PC-9 (cell line): ENCODE measurements around the gene BRF1. TPM values are rescaled to one million over a fixed set of nuclear protein-coding genes. Genes with fewer than 3 reads are reported as not detected.

Experiments
- BruUV-seq: library from RNA; stranded (reverse); fragments of 400-500 nt; replicated peaks from 2 replicates; lab custom pipeline; 2021; lab: Mats Ljungman, UMichigan
- CTCF ChIA-PET: fragments of 300-600 bp; sonication (Branson Sonifier 250); formaldehyde crosslinking; loops from one replicate; lab custom pipeline; 2022; ENCODE audit warnings: antibody characterized with exemption; lab: Charles Lee
- POLR2A ChIA-PET: fragments of 300-600 bp; sonication (Branson Sonifier 250); formaldehyde crosslinking; loops from one replicate; lab custom pipeline; 2022; ENCODE audit warnings: antibody characterized with exemption; ENCODE audit not compliant: unreplicated experiment; lab: Charles Lee
- DNase-seq, 2 experiments: peaks; one replicate each; pipeline versions ENCODE4 v3.0.0 to v3.0.0-alpha.2; 2015 to 2022; ENCODE audit warnings: mixed read lengths in 1 of 2
- H2AFZ ChIP-seq: fragments of 200-600 bp; sonication (generic); 2 replicates; pipeline ENCODE4 v1.8.1; 2017; ENCODE audit warnings: antibody characterized with exemption
- H3F3A ChIP-seq: fragments of 200-600 bp; sonication (generic); 2 replicates; pipeline ENCODE4 v1.8.1; 2017; ENCODE audit warnings: antibody characterized with exemption, mild to moderate bottlenecking, low read depth; ENCODE audit not compliant: insufficient read depth
- H3K27ac ChIP-seq: fragments of 200-600 bp; sonication (generic); 2 replicates; pipeline ENCODE4 v1.6.1; 2016; ENCODE audit warnings: mixed run types
- H3K27me3 ChIP-seq: fragments of 200-600 bp; sonication (generic); 2 replicates; pipeline ENCODE4 v1.6.1; 2016; ENCODE audit warnings: low read depth, mixed run types; ENCODE audit not compliant: insufficient read depth
- H3K36me3 ChIP-seq: fragments of 200-600 bp; sonication (generic); 2 replicates; pipeline ENCODE4 v1.6.1; 2016; ENCODE audit warnings: low read depth, mixed run types
- H3K4me1 ChIP-seq: fragments of 200-600 bp; sonication (generic); replicated peaks from 2 replicates; pipeline ENCODE4 v1.6.1; 2016; ENCODE audit warnings: mixed run types; ENCODE audit not compliant: insufficient read depth
- H3K4me2 ChIP-seq: fragments of 200-600 bp; sonication (generic); 2 replicates; pipeline ENCODE4 v1.6.1; 2017; ENCODE audit warnings: mixed run types
- H3K4me3 ChIP-seq: fragments of 200-600 bp; sonication (generic); 2 replicates; pipeline ENCODE4 v1.6.1; 2016; ENCODE audit warnings: mixed run types
- H3K79me2 ChIP-seq: fragments of 200-600 bp; sonication (generic); 2 replicates; pipeline ENCODE4 v1.6.1; 2017; ENCODE audit warnings: low read depth, mixed run types
- H3K9me2 ChIP-seq: fragments of 200-600 bp; sonication (generic); 2 replicates; pipeline ENCODE4 v1.8.1; 2017; ENCODE audit warnings: mild to moderate bottlenecking; ENCODE audit not compliant: insufficient read depth
- H3K9me3 ChIP-seq: fragments of 200-600 bp; sonication (generic); 2 replicates; pipeline ENCODE4 v1.8.1; 2016; ENCODE audit warnings: low read depth; ENCODE audit not compliant: insufficient read depth
- H4K20me1 ChIP-seq: fragments of 200-600 bp; sonication (generic); 2 replicates; pipeline ENCODE4 v1.8.1; 2017; ENCODE audit not compliant: insufficient read depth
- EZH2 ChIP-seq: fragments of 200-600 bp; sonication (generic); IDR thresholded peaks from 2 replicates; pipeline ENCODE4 v1.8.0; 2017; ENCODE audit warnings: antibody characterized with exemption, low read depth
- intact Hi-C: fragments of 100-400 bp; cut with micrococcal nuclease; formaldehyde crosslinking; loops from one replicate; pipeline ENCODE4 v1.10.0; 2022; ENCODE audit not compliant: unreplicated experiment
- total RNA-seq: library from RNA; stranded (reverse); gene quantifications from 2 replicates; pipeline ENCODE4 v1.2.3, GENCODE V29; 2021
- TF ChIP-seq, protein P1 (sequence below): fragments of 200-600 bp; sonication (generic); conservative IDR thresholded peaks from 2 replicates; pipeline ENCODE4 v1.6.1; 2017; ENCODE audit warnings: mixed run types, antibody characterized with exemption, mild to moderate bottlenecking, moderate library complexity

The BRF1 gene
- total RNA-seq, 1 experiment from 2014 or later: 24.8 TPM

DNA sequence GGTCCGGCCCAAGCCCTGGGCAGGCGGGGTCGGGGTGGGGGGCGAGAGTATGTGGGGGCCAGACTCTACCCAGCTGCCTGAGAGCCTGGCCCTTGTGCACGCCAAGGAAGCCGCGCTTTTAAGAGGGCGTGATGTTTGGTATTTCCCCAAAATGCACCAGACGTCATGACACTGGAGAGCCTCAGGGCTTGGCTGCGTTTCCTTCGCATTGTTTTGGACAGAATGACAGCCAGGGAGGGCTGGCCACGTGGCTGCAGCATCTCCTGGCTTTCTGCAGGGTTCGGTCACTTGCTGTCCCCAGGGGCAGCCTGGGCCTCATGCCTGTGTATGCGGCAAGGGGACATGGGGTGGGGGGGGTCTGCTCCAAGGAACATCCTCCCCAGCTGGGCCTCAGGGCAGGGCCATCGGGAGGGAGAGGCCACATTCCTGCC lies 103.6 kb downstream of the BRF1 start:
- H3K4me3 ChIP-seq: no peak overlapping the region
- no peak overlapping the region for H2AFZ ChIP-seq
- H3K36me3 ChIP-seq: no peaks in the 10 kb centered on the region
- no TSS peak for BruUV-seq
- ChIA-PET POLR2A (no interaction called here), CTCF (no interaction called here)
- no peak overlapping the region for H3K4me2 ChIP-seq
- H3K79me2 ChIP-seq: no peaks in the 10 kb centered on the region
- intact Hi-C loops: loop anchor here (2.0 kb wide), 1 partner anchor 106 kb away; no protein-coding TSS in a partner anchor
- H4K20me1 ChIP-seq: no peaks in the 10 kb centered on the region
- peaks cover 14% of the 10 kb centered on the region for H3K4me1 ChIP-seq
- H3K27me3 ChIP-seq: peaks cover 19% of the 10 kb centered on the region; the same call in 1 of the 2 replicates
- no peak for TF ChIP-seq EZH2
- TF ChIP-seq, protein P1, sequence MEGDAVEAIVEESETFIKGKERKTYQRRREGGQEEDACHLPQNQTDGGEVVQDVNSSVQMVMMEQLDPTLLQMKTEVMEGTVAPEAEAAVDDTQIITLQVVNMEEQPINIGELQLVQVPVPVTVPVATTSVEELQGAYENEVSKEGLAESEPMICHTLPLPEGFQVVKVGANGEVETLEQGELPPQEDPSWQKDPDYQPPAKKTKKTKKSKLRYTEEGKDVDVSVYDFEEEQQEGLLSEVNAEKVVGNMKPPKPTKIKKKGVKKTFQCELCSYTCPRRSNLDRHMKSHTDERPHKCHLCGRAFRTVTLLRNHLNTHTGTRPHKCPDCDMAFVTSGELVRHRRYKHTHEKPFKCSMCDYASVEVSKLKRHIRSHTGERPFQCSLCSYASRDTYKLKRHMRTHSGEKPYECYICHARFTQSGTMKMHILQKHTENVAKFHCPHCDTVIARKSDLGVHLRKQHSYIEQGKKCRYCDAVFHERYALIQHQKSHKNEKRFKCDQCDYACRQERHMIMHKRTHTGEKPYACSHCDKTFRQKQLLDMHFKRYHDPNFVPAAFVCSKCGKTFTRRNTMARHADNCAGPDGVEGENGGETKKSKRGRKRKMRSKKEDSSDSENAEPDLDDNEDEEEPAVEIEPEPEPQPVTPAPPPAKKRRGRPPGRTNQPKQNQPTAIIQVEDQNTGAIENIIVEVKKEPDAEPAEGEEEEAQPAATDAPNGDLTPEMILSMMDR: no peak
- DNase-seq: peak; percentile 37 to 55
- no peak overlapping the region for H3K27ac ChIP-seq
- H3K9me2 ChIP-seq: no peaks in the 10 kb centered on the region
- H3F3A ChIP-seq: no peaks in the 10 kb centered on the region
- H3K9me3 ChIP-seq: no peaks in the 10 kb centered on the region

DNA sequence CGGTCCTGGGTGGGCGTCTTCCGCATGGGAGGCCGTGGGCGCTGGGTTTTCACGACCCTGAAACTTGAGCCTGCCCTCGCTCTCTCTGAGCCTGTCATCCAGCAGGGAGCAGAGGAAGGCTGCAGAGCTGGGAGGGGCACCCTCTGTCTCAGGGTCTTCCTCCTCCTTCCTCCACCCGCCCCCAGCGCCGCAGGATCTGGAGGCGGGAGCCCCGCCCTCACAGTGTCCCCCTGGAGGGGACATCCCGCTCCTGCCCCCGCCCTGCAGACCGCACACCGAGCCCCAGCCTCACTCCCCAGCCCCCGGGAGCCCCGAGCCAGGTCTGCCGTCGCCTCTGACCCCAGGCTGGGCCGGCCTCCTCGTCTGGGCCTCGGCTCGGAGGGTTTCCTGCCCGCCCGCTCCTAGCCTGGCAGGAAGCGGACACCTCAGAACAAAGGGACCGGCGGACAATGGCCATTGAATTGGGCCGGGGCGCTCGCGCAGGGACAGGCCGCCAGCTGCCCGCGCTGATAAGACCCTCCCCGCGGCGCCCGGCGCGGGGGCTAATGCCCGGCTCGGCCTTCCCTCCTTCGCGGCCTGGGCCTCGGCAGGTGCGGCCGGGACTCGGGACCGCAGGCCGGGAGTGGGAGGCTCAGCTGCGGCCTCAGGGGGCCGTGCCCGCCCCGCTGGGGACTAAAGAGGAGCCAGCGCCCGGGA lies 104.4 kb downstream of the BRF1 start:
- no peak overlapping the region for H3K4me2 ChIP-seq
- intact Hi-C loops: loop anchor here (2.0 kb wide), 1 partner anchor 106 kb away; no protein-coding TSS in a partner anchor
- BruUV-seq: no TSS peak
- H3K27me3 ChIP-seq: peaks cover 19% of the 10 kb centered on the region; the same call in 1 of the 2 replicates
- no peaks in the 10 kb centered on the region for H4K20me1 ChIP-seq
- no peaks in the 10 kb centered on the region for H3K9me3 ChIP-seq
- POLR2A ChIA-PET: no interaction called here
- H2AFZ ChIP-seq: no peak overlapping the region
- DNase-seq: no peak
- H3K9me2 ChIP-seq: no peaks in the 10 kb centered on the region
- peaks cover 14% of the 10 kb centered on the region for H3K4me1 ChIP-seq
- TF ChIP-seq, protein P1: no peak
- TF ChIP-seq EZH2: no peak
- no peak overlapping the region for H3K27ac ChIP-seq
- H3K4me3 ChIP-seq: no peak overlapping the region
- CTCF ChIA-PET: no interaction called here
- H3F3A ChIP-seq: no peaks in the 10 kb centered on the region
- no peaks in the 10 kb centered on the region for H3K79me2 ChIP-seq
- no peaks in the 10 kb centered on the region for H3K36me3 ChIP-seq

DNA sequence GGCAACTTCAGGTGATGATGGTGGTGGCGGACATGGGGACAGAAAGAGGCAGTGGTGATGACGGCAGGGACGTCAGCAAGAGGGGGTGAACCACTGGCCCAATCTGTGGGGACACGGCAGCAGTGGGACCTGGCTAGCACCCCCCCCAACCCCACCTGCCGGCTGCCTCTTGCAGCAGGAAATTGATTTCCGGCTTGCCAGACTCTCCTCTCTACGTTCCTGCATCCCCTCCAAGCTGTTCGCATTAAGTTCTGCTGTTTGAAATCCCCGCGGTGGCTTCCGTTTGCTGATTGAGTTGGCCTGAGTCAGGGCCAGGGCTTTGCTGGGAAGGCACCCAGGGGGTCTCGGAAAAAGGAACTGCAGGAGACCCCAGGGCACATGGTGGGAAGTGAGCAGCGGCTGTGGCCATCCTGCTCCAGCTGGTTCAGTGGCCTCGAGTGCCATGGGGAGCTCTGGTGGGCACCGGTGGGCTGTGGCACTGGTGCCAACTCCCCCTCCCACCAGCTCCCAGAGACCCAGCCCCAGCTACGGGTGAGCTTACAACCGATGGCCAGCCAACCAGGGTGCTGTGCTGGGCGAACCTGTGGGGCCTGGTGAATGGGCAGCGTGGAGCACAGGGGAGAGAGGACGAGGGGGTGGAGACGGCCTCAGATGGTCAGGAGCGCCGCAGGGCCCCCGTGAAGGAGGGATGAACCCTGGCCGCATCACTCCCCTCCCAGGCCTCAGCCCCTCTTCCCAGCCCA lies 105.1 kb downstream of the BRF1 start:
- no peaks in the 10 kb centered on the region for H4K20me1 ChIP-seq
- TF ChIP-seq EZH2: no peak
- TF ChIP-seq, protein P1: no peak
- no peaks in the 10 kb centered on the region for H3K9me3 ChIP-seq
- no peak overlapping the region for H2AFZ ChIP-seq
- no peaks in the 10 kb centered on the region for H3K9me2 ChIP-seq
- no peaks in the 10 kb centered on the region for H3F3A ChIP-seq
- ChIA-PET POLR2A (no interaction called here), CTCF (no interaction called here)
- no TSS peak for BruUV-seq
- H3K79me2 ChIP-seq: no peaks in the 10 kb centered on the region
- no peaks in the 10 kb centered on the region for H3K36me3 ChIP-seq
- no peak for DNase-seq
- peaks cover 19% of the 10 kb centered on the region; the same call in 1 of the 2 replicates for H3K27me3 ChIP-seq
- H3K4me1 ChIP-seq: peaks cover 14% of the 10 kb centered on the region
- intact Hi-C loops: loop anchor here (2.0 kb wide), 1 partner anchor 105 kb away; no protein-coding TSS in a partner anchor
- H3K4me3 ChIP-seq: no peak overlapping the region
- no peak overlapping the region for H3K27ac ChIP-seq
- H3K4me2 ChIP-seq: no peak overlapping the region
